HuH-7 (cell line): Measurements from ENCODE around the gene GORAB.

Experiments
- DNase-seq: peaks from one replicate; pipeline ENCODE4 v3.0.0; 2011; ENCODE audit warnings: low spot score

Gene GORAB

DNA sequence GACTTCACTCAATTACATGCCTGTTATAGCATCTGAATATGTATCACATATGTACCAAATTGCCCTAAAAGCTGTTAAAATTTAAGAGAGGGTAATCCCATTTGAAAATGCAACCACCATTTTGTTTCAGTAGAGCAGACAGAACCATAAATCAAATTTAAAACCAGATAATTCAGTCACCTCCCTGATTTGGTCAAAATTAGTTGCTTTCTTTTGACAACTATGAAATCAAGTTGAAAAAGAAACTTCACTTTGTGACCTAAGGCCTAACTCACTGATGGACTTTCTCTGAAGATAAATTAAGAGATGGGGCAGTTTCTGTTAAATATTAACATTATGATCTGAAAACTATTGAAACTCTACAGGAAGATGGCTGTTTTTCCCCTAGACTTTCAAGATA, 6.7 kb downstream of the GORAB start:
- no peak for DNase-seq

- no peak for DNase-seq
Measured at GRCh38 chr1:170539154-170539553, 7.2 kb downstream of the GORAB start.

- DNase-seq, result no peak
Measured at GRCh38 chr1:170544624-170545023, 12.7 kb downstream of the GORAB start.

- DNase-seq, result no peak
Measured at GRCh38 chr1:170545476-170545875, 13.5 kb downstream of the GORAB start.

DNA sequence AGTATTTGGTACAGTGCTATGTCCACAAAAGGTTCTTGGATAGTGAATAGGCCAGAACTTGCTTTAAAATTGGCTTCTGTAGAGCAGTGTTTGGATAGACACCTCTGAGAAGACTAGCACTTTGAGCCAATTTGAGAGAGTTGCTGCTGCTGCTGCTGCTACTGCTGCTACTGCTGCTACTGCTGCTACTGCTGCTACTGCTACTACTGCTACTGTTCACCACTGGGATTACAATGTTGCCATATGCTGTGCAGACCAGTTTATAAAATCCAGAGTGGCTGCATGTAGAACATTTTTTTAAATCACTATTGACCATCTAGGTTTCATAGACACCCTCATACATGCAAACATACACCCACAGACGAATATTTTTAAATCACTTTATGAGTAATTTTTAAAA, 15.3 kb downstream of the GORAB start:
- DNase-seq, result no peak

DNA sequence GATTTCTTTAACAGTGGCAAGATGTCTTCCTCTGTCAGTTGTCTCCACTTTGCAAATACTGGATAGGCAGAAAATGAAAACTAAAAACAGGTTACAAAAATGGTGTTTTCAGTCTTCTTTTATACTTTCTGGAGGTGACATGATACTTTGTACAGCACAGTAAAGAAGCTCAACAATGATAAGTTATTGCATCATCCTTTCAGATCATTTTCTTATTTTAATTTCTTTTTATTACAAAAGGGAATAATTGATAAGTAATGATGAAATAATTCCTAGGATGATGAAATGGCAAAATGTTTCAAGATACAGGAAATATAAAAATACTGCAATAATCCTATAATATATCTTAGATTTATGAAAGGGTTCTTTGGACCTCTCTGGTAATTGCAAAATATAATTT, 16.5 kb downstream of the GORAB start:
- no peak for DNase-seq

DNA sequence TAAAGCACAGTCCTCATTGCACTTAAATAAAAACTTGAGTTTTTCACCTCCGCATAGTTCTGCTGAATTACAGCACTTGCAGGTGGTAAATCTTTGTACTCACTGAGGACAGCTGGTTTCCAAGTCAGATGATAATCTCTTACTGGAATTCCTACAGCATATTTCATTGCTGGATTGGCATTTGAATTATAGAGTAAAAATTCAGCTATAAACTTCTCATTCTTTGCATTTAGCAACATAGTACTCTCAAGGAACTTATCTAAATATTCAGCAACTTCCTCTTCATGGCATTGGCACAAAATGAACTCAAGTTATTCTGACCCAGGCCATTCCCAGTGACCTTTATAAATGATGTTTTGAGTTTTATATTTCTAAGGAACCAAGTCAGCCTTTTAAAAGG, 23.4 kb downstream of the GORAB start:
- no peak for DNase-seq

DNA sequence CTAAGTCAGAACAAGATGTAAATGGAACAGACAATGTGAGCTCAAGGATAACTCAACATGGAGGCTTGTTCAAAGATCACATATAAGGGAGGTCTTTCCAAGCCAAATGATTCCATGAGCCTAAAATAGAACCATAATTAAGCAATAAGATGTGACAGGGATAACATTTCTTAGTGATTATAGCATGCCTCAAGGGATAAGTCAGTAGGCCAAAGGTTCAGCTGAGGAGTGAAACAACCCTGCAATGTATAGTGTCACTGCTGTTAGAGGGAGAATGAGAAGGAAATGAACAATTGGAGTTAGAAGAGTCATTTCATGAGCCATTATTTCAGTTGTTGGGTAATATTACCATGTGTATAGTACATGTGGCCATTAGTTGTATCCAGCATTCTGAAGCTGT, 25.0 kb downstream of the GORAB start:
- no peak for DNase-seq

- DNase-seq, result no peak
Measured at GRCh38 chr1:170558731-170559130, 26.8 kb downstream of the GORAB start.

- DNase-seq, result no peak
Measured at GRCh38 chr1:170559166-170559565, 27.2 kb downstream of the GORAB start.

DNA sequence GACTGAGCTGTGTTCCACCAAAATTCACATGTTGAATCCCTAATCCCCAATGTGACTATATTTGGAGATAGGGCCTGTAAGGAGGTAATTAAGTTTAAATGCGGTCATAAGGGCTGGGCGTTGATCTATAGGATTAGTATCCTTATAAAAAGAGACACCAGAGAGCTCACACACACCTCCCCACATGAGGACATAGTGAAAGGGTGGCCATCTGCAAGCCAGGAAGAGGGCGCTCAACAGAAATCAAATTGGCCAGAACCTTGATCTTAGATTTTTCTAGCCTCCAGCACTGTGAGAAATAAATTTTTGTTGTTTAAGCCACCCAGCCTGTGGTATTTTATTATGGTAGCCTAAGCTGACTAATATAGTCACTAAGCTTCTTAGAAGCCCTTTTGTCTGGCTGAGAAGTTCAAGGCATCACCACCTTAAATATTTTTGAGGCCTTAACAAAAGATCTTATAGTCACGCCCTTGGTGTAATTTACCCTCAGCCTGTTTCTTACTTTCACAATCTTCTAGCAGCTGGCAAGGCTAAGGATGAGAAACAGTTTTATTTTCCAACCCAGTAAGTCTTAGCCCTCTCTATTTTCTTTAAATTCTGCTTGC, 28.8 kb downstream of the GORAB start:
- no peak for DNase-seq

- no peak for DNase-seq
Measured at GRCh38 chr1:170562646-170563338, 30.8 kb downstream of the GORAB start.

- no peak for DNase-seq
Measured at GRCh38 chr1:170567214-170567613, 35.2 kb downstream of the GORAB start.

GRCh38 chr1:170568197-170568596, 36.2 kb downstream of the GORAB start:
- DNase-seq, result no peak

DNA sequence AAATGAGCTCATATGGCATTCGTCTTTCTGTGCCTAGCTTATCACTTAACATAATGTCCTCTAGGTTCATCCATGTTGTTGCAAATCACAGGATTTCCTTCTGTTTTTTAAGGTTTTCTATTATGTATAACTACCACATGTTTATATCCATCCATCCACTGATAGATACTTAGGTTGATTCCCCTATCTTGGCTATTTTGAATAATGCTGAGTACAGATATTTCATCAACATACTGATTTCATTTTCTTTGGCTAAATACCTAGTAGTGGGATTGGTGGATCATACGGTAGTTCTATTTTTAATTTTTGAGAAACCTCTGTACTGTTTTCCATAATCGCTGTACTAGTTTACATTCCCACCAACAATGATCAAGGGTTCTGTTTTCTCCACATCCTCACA, 45.0 kb downstream of the GORAB start:
- no peak for DNase-seq

- no peak for DNase-seq
Measured at GRCh38 chr1:170578359-170578758, 46.4 kb downstream of the GORAB start.

- no peak for DNase-seq
Measured at GRCh38 chr1:170580636-170581440, 48.9 kb downstream of the GORAB start.

GRCh38 chr1:170583186-170583585, 51.2 kb downstream of the GORAB start:
- DNase-seq, result no peak

DNA sequence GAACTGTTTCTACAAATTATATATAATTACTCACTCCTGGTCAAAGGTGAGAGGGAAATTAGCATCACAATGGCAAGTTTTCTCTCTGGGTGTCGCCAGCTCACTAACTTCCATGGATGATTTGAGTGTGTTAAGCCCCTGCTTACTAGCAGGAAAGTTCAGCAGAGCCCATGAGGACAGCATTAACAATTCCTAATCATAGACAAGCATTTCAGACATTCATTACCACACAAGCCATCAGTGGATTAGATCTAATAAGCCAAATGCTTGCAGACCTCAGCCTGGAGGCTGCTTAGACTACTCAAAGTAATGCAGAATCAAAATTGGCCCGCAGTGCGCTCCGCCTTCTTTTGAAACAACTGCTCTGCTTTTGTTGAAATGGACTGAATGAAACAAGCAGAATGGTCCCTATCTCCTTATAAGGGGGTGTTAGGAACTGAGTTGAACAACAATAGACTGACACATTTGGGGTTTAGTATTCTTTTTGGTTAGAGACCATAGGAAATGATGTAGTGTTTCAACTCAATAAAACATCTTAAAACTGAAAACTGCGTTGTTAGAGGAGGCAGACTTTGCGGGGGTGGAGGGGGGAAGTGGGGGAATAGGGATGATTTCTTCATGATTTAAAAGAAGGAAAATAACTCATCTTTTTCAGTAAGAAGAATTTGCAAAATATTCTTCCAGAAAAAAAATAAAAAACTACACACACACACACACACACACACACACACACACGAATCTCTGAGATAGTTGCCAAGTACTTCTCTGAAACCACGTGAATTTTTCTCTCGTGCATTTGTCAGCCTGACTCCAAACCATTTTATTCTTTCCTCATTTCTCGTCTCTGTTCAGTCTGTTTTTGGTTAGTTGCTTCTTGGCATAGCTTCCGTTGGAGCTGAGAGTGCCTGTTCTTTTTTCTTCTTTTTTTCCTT, 54.6 kb downstream of the GORAB start:
- DNase-seq, result no peak

DNA sequence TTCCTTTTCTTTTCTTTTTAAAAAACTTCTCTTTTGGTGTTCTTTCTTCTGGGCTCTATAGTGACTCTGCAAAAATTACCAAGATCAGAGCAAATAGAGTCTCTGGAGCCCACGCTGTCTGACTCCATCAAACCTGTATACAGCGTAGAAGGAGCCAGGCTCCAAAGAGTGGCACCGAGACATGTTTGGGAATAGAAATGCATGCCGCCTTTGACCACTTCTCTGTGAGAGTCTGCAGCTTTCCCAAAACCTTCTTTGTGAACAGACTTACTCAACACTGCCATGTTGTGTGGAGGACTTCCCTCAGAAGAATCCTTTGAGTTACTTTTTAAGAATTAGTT, 55.3 kb downstream of the GORAB start:
- DNase-seq, result no peak

GRCh38 chr1:170590921-170591705, 59.1 kb downstream of the GORAB start:
- DNase-seq, result no peak
